ENCODE data around the gene GRK5. TPM values are rescaled to one million over a fixed set of nuclear protein-coding genes. Genes with fewer than 3 reads are reported as not detected.

The GRK5 gene
- total RNA-seq, 1 donor from 2014 or later = 43.2 TPM

DNA sequence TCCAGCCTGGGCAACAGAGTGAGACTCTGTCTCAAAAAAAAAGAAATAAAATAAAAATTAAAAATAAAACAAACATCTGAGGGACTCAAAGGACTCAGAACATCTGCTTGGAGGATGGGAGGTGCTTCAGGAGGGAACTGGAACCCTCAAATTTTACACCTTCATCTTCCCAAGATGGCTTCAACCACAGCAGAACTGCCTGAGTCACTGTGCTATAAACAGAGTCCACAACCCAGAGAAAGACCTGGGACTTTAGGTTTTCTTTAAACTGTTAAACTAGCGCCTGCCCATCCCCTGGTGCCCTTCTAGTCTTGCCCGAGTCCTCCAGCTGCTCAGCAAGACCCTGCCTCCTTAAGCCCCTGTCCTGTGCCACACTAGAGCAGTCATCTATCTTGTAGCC lies 294.3 kb downstream of the GRK5 start:
- Mint-ChIP-seq H3K27me3 (ENCODE audit: unreplicated experiment) (no peaks in the 10 kb centered on the region), H3K9me3 (ENCODE audit: unreplicated experiment) (no peaks in the 10 kb centered on the region), H3K4me3 (ENCODE audit: unreplicated experiment) (no peak overlapping the region), H3K36me3 (ENCODE audit: unreplicated experiment) (peaks cover 2% of the 10 kb centered on the region), H3K27ac (ENCODE audit: unreplicated experiment) (no peak overlapping the region), H3K4me1 (ENCODE audit: unreplicated experiment) (no peaks in the 10 kb centered on the region)
- DNase-seq (ENCODE audit: extremely low spot score, unreplicated experiment) = no peak
- TF ChIP-seq, protein P1, sequence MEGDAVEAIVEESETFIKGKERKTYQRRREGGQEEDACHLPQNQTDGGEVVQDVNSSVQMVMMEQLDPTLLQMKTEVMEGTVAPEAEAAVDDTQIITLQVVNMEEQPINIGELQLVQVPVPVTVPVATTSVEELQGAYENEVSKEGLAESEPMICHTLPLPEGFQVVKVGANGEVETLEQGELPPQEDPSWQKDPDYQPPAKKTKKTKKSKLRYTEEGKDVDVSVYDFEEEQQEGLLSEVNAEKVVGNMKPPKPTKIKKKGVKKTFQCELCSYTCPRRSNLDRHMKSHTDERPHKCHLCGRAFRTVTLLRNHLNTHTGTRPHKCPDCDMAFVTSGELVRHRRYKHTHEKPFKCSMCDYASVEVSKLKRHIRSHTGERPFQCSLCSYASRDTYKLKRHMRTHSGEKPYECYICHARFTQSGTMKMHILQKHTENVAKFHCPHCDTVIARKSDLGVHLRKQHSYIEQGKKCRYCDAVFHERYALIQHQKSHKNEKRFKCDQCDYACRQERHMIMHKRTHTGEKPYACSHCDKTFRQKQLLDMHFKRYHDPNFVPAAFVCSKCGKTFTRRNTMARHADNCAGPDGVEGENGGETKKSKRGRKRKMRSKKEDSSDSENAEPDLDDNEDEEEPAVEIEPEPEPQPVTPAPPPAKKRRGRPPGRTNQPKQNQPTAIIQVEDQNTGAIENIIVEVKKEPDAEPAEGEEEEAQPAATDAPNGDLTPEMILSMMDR (IDR thresholded peaks at IDR 0.05) = no peak

DNA sequence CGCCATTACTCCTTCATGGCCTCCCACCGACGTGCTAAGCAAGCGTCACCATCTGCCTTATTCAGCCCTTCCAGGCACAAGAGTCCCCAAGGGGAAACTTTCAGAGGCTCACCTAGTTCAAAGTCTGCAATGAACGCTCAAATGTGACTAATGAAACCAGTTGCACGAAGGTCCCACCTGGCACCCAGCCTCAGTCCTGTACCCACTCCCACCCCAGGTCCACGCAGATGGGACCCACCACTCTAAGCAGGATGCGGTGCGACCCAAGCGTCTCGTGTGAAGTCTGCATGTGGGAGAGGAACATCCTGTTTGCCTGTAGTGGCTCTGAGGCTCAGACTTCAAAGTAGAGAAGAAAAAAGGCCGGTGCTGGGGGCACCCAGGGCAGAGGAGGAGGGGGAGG lies 294.8 kb downstream of the GRK5 start:
- TF ChIP-seq, protein P1 (IDR thresholded peaks at IDR 0.05) = no peak
- Mint-ChIP-seq H3K27ac (ENCODE audit: unreplicated experiment) (no peak overlapping the region), H3K36me3 (ENCODE audit: unreplicated experiment) (peaks cover 2% of the 10 kb centered on the region), H3K9me3 (ENCODE audit: unreplicated experiment) (no peaks in the 10 kb centered on the region), H3K27me3 (ENCODE audit: unreplicated experiment) (no peaks in the 10 kb centered on the region), H3K4me1 (ENCODE audit: unreplicated experiment) (no peaks in the 10 kb centered on the region), H3K4me3 (ENCODE audit: unreplicated experiment) (no peak overlapping the region)
- DNase-seq (ENCODE audit: extremely low spot score, unreplicated experiment) = no peak

DNA sequence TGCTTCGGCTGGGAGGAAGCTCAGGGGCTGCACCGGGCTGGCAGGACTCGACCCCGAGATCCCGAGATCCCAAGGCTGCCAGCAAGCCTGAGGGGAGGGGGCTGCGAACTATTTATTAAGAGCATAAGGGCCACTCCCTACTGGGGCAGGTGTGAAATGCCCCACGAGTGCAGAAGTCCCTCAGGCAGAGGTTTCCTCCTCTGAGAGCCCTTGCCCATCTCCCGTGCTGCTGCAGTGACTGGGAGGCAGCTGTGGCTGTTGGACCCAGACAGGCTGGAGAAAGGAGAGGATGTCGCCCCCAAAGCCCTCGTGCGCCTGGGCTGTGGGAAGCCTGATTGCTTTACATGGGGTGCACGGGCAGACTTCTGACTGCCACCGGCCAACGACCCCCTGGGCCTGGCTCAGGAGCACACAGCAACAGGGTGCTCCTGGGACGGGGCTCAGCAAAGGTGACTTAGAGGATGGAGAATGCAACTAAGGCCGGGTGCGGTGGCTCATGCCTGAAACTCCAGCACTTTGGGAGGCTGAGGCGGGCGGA lies 295.3 kb downstream of the GRK5 start:
- Mint-ChIP-seq H3K27me3 (ENCODE audit: unreplicated experiment) (no peaks in the 10 kb centered on the region), H3K4me3 (ENCODE audit: unreplicated experiment) (no peak overlapping the region), H3K27ac (ENCODE audit: unreplicated experiment) (no peak overlapping the region), H3K9me3 (ENCODE audit: unreplicated experiment) (no peaks in the 10 kb centered on the region), H3K36me3 (ENCODE audit: unreplicated experiment) (peaks cover 2% of the 10 kb centered on the region), H3K4me1 (ENCODE audit: unreplicated experiment) (no peaks in the 10 kb centered on the region)
- TF ChIP-seq, protein P1 (IDR thresholded peaks at IDR 0.05) = no peak
- DNase-seq (ENCODE audit: extremely low spot score, unreplicated experiment) = no peak

- H3K4me3 Mint-ChIP-seq (ENCODE audit: unreplicated experiment) = no peak overlapping the region
- no peaks in the 10 kb centered on the region for H3K4me1 Mint-ChIP-seq (ENCODE audit: unreplicated experiment)
- DNase-seq (ENCODE audit: extremely low spot score, unreplicated experiment) = no peak
- H3K27ac Mint-ChIP-seq (ENCODE audit: unreplicated experiment) = no peak overlapping the region
- TF ChIP-seq, protein P1 (IDR thresholded peaks at IDR 0.05) = no peak
- H3K9me3 Mint-ChIP-seq (ENCODE audit: unreplicated experiment) = no peaks in the 10 kb centered on the region
- no peaks in the 10 kb centered on the region for H3K27me3 Mint-ChIP-seq (ENCODE audit: unreplicated experiment)
- peaks cover 2% of the 10 kb centered on the region for H3K36me3 Mint-ChIP-seq (ENCODE audit: unreplicated experiment)
Observed at GRCh38 chr10:119503821-119504220, 296.4 kb downstream of the GRK5 start.

DNA sequence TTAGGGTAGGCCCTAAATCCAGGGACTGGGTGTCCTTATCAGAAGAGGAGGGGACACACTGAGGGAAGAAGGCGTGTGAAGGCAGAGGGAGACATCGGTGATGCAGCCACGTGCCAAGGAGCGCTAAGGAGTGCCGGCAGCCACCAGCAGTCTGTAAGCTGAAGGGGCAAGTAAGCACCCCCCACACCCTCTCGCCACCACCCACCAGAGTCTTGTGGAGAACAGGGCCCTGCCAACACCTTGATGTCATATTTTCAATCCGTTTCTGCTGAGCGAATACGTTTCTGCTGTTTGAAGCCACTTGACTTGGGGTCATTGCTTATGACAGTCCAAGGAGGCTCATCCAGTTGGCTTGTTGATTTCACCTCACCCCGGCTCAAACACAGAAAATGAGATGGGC lies 297.3 kb downstream of the GRK5 start:
- no peaks in the 10 kb centered on the region for H3K27me3 Mint-ChIP-seq (ENCODE audit: unreplicated experiment)
- TF ChIP-seq, protein P1 (IDR thresholded peaks at IDR 0.05) = no peak
- H3K27ac Mint-ChIP-seq (ENCODE audit: unreplicated experiment) = no peak overlapping the region
- no peaks in the 10 kb centered on the region for H3K4me1 Mint-ChIP-seq (ENCODE audit: unreplicated experiment)
- peaks cover 2% of the 10 kb centered on the region for H3K36me3 Mint-ChIP-seq (ENCODE audit: unreplicated experiment)
- H3K9me3 Mint-ChIP-seq (ENCODE audit: unreplicated experiment) = no peaks in the 10 kb centered on the region
- DNase-seq (ENCODE audit: extremely low spot score, unreplicated experiment) = no peak
- H3K4me3 Mint-ChIP-seq (ENCODE audit: unreplicated experiment) = no peak overlapping the region
